Keratinocyte (primary cell): ENCODE measurements around the gene GPRIN1. TPM values are rescaled to one million over a fixed set of nuclear protein-coding genes. Genes with fewer than 3 reads are reported as not detected.
A peak's percentile ranks its signal among the peaks of the same experiment; 100 is the strongest.

Experiments used
- DNase-seq: peaks from one replicate; pipeline ENCODE4 v3.0.0-alpha.2; 2011; ENCODE audit warnings: low read depth, missing footprints, low spot score
- FAIRE-seq: peaks from 2 replicates; lab custom pipeline; 2011; peaks lifted over from hg19 to GRCh38; lab: Jason Lieb, UNC
- H2AFZ ChIP-seq: 2 replicates; pipeline ENCODE4 v1.6.0; 2012; ENCODE audit warnings: low read length, control low read depth, inconsistent platforms; ENCODE audit not compliant: control insufficient read depth
- H3K27ac ChIP-seq: 2 replicates; pipeline ENCODE4 v1.5.1; 2011; ENCODE audit warnings: low read length; ENCODE audit not compliant: control insufficient read depth, insufficient read depth
- H3K27me3 ChIP-seq: 3 replicates; pipeline ENCODE4 v1.6.0; 2011; ENCODE audit warnings: low read length; ENCODE audit not compliant: control insufficient read depth, insufficient read depth; ENCODE audit errors: extremely low read depth
- H3K36me3 ChIP-seq, 2 experiments: 2 replicates in 1 of 2; 3 replicates in 1 of 2; pipeline ENCODE4 v1.5.1; 2011; ENCODE audit warnings: low read length in 2 of 2, mild to moderate bottlenecking in 1 of 2; ENCODE audit not compliant: control insufficient read depth in 2 of 2, insufficient read depth in 2 of 2; ENCODE audit errors: extremely low read depth in 1 of 2
- H3K4me1 ChIP-seq: 3 replicates; pipeline ENCODE4 v1.5.1; 2011; ENCODE audit warnings: low read length; ENCODE audit not compliant: control insufficient read depth, insufficient read depth; ENCODE audit errors: extremely low read depth
- H3K4me2 ChIP-seq: 3 replicates; pipeline ENCODE4 v1.6.0; 2011; ENCODE audit warnings: low read depth, low read length; ENCODE audit not compliant: control insufficient read depth, insufficient read depth; ENCODE audit errors: extremely low read depth
- H3K4me3 ChIP-seq, 3 experiments: fragments of 200-600 bp in 1 of 3; sonication (generic) in 1 of 3; 2 replicates in 2 of 3; 3 replicates in 1 of 3; pipeline ENCODE4 v1.5.1; 2011 to 2016; ENCODE audit warnings: low read length in 3 of 3, mild to moderate bottlenecking in 3 of 3, control low read depth in 2 of 3, inconsistent platforms in 1 of 3, low read depth in 1 of 3, mixed read lengths in 1 of 3, mixed run types in 1 of 3, moderate library complexity in 1 of 3; ENCODE audit not compliant: control insufficient read depth in 2 of 3, insufficient read depth in 2 of 3; ENCODE audit errors: extremely low read depth in 1 of 3
- H3K79me2 ChIP-seq: 2 replicates; pipeline ENCODE4 v1.6.0; 2012; ENCODE audit warnings: low read length; ENCODE audit not compliant: control insufficient read depth, insufficient read depth
- H3K9ac ChIP-seq: 3 replicates; pipeline ENCODE4 v1.6.0; 2011; ENCODE audit warnings: low read length; ENCODE audit not compliant: control insufficient read depth, insufficient read depth; ENCODE audit errors: extremely low read depth
- H3K9me1 ChIP-seq: 3 replicates; pipeline ENCODE4 v1.6.0; 2011; ENCODE audit warnings: low read length; ENCODE audit not compliant: control insufficient read depth, insufficient read depth; ENCODE audit errors: extremely low read depth
- H3K9me3 ChIP-seq: 2 replicates; pipeline ENCODE4 v1.5.1; 2012; ENCODE audit warnings: low read depth, low read length; ENCODE audit not compliant: control insufficient read depth
- H4K20me1 ChIP-seq: 3 replicates; pipeline ENCODE4 v1.6.0; 2011; ENCODE audit warnings: low read length; ENCODE audit not compliant: control insufficient read depth, insufficient read depth; ENCODE audit errors: extremely low read depth
- EZH2 ChIP-seq: IDR thresholded peaks from one replicate; pipeline ENCODE4 v1.6.1; 2012; ENCODE audit warnings: inconsistent platforms, mild to moderate bottlenecking, low read length, moderate library complexity
- dilution Hi-C: fragments of 300-500 bp; cut with MboI; formaldehyde crosslinking; loops from one replicate; pipeline ENCODE4 v1.7.0; 2020; ENCODE audit warnings: low sequenced_read_pairs; ENCODE audit not compliant: extremely low pct_ligation_motif_present
- polyA plus RNA-seq, 5 experiments: library from polyadenylated mRNA; depleted of rRNA in 3 of 5; stranded (reverse) in 3 of 5; stranded (forward) in 1 of 5; unstranded in 1 of 5; fragments of >200 nt; gene quantifications; 1 replicate in 1 of 5; 2 replicates in 3 of 5; 3 replicates in 1 of 5; pipeline versions ENCODE4 v1.2.1 to v1.2.3, GENCODE V29; 2011 to 2012; ENCODE audit warnings: missing spikeins in 2 of 5, low read depth in 1 of 5, low replicate concordance in 1 of 5
- TF ChIP-seq, protein P1 (sequence below), 3 experiments: IDR thresholded peaks in 1 of 3; conservative IDR thresholded peaks in 1 of 3; optimal IDR thresholded peaks in 1 of 3; 2 replicates in 2 of 3; 3 replicates in 1 of 3; pipeline versions ENCODE3 to v1.5.1; 2011; ENCODE audit warnings: low read length in 3 of 3, mild to moderate bottlenecking in 3 of 3, moderate library complexity in 2 of 3, control low read depth in 1 of 3, inconsistent platforms in 1 of 3; ENCODE audit not compliant: insufficient read depth in 2 of 3; ENCODE audit errors: extremely low read depth in 1 of 3

The GPRIN1 gene
- polyA plus RNA-seq, 1 donor (not counting 4 experiments of a cell fraction or from before 2014, with no cell fraction given): 4.0 TPM

- Histone ChIP-seq H3K79me2 (no peaks in the 10 kb centered on the region), H3K9me3 (no peaks in the 10 kb centered on the region), H4K20me1 (peaks cover 3% of the 10 kb centered on the region), H3K4me1 (no peaks in the 10 kb centered on the region), H3K9ac (no peak overlapping the region), H3K27ac (no peak overlapping the region), H3K36me3 (peaks cover 0 to 10% of the 10 kb centered on the region in 2 experiments), H3K27me3 (no peaks in the 10 kb centered on the region), H3K4me2 (no peak overlapping the region), H2AFZ (no peak overlapping the region), H3K9me1 (no peaks in the 10 kb centered on the region), H3K4me3 (no peak overlapping the region)
- dilution Hi-C loops: no loop called here
- TF ChIP-seq EZH2: no peak
- TF ChIP-seq, protein P1, sequence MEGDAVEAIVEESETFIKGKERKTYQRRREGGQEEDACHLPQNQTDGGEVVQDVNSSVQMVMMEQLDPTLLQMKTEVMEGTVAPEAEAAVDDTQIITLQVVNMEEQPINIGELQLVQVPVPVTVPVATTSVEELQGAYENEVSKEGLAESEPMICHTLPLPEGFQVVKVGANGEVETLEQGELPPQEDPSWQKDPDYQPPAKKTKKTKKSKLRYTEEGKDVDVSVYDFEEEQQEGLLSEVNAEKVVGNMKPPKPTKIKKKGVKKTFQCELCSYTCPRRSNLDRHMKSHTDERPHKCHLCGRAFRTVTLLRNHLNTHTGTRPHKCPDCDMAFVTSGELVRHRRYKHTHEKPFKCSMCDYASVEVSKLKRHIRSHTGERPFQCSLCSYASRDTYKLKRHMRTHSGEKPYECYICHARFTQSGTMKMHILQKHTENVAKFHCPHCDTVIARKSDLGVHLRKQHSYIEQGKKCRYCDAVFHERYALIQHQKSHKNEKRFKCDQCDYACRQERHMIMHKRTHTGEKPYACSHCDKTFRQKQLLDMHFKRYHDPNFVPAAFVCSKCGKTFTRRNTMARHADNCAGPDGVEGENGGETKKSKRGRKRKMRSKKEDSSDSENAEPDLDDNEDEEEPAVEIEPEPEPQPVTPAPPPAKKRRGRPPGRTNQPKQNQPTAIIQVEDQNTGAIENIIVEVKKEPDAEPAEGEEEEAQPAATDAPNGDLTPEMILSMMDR (optimal IDR thresholded peaks at IDR 0.05 in 1 of 3, IDR thresholded peaks at IDR 0.05 in 1 of 3, conservative IDR thresholded peaks at IDR 0.05 in 1 of 3; ENCODE audit: extremely low read depth in 1 of 3, insufficient read depth in 2 of 3, low read length in 3 of 3): no peak
- FAIRE-seq: no peak
- DNase-seq: no peak
These were observed 49.0 kb upstream of the GPRIN1 start for GRCh38 chr5:176658817-176659511.

DNA sequence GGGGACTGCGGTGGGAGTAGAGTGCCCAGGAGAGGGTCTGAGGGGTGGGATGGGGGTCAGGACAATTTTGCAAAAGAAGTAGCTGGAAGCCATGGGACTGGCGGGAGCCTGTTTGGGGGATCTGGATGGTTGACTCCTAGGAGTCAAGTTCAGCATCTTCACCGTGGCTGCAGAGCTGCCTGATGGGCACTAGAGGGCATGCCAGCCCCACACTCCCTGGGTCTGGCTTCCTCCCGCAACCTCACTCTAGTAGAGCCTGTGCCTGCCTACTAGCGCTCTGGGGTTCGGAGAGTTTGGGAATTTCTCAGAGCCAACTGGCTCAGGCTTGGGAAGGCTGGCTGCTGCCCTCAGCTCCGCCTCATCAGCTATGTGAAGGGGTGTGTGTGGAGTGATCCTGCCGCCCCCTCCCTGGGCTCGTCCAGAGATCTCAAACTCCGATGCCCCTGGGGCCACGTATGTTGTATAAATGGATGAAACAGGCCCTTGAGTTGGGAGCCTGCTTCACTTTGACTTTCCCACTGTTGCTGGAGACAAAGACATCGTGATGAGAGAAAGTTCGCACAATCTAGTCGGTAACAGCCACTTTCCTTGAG lies 48.1 kb upstream of the GPRIN1 start:
- Histone ChIP-seq H2AFZ (no peak overlapping the region), H3K4me1 (peaks cover 8% of the 10 kb centered on the region), H4K20me1 (peaks cover 7% of the 10 kb centered on the region), H3K36me3 (peaks cover 0 to 12% of the 10 kb centered on the region in 2 experiments), H3K9me3 (no peaks in the 10 kb centered on the region), H3K9me1 (no peaks in the 10 kb centered on the region), H3K79me2 (no peaks in the 10 kb centered on the region), H3K27ac (no peak overlapping the region), H3K9ac (no peak overlapping the region), H3K4me3 (no peak overlapping the region), H3K27me3 (no peaks in the 10 kb centered on the region), H3K4me2 (no peak overlapping the region)
- dilution Hi-C loops: no loop called here
- peak; percentile 93 for FAIRE-seq
- TF ChIP-seq EZH2: no peak
- TF ChIP-seq, protein P1 (optimal IDR thresholded peaks at IDR 0.05 in 1 of 3, IDR thresholded peaks at IDR 0.05 in 1 of 3, conservative IDR thresholded peaks at IDR 0.05 in 1 of 3; ENCODE audit: extremely low read depth in 1 of 3, insufficient read depth in 2 of 3, low read length in 3 of 3): peak in 2 of 3 experiments; percentile 90 to 97
- DNase-seq: no peak
